ENCODE results near the gene ZNF346. TPM values are rescaled to one million over a fixed set of nuclear protein-coding genes. Genes with fewer than 3 reads are reported as not detected.

The ZNF346 gene
- total and polyA plus RNA-seq, 5 donors from 2014 or later, result 10.5 to 24.2 (median 15.3) TPM

DNA sequence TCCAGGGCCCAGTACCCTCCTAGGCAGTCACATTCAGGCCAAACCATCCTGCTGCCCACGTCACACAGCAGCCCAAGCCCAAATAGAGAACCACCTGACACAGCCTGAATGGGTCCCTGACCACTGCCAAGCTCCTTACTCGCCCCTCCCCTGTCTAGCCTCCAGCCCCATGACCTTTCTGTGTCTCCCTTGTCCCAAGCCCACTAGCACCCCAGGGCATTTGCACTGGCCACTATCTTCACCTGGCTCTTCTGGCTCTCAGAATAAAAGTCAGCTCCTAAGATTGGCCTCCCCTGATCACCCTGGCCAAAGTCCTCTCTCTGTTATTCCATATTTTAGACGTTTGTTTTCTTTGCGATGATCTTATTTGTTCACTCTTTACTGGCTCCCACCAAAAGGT lies 84.7 kb downstream of the ZNF346 start:
- Histone ChIP-seq H3K9me3 (ENCODE audit: control insufficient read depth in 2 of 2, low read length in 2 of 2) (no peaks in the 10 kb centered on the region), H3K4me3 (ENCODE audit: low read depth, low read length) (no peak overlapping the region), H3K27ac (ENCODE audit: insufficient read depth, low read length, poor library complexity, severe bottlenecking) (no peak overlapping the region), H3K4me1 (ENCODE audit: control insufficient read depth, insufficient read depth, low read length, poor library complexity, severe bottlenecking) (no peaks in the 10 kb centered on the region), H3K27me3 (ENCODE audit: control insufficient read depth, insufficient read depth, low read length) (no peaks in the 10 kb centered on the region), H3K36me3 (ENCODE audit: control insufficient read depth, insufficient read depth, low read length) (no peaks in the 10 kb centered on the region)
- no peak overlapping the region for H3K4me3 Mint-ChIP-seq
- DNase-seq, result no peak
- no peak for ATAC-seq (ENCODE audit: low read depth in 2 of 2)
- H3K27me3 Mint-ChIP-seq, result peaks cover 15% of the 10 kb centered on the region
- peak overlapping the region in 1 of 3 donors; percentile 80 for H3K27ac Mint-ChIP-seq
- peaks cover 0 to 4% (median 1%) of the 10 kb centered on the region in 4 donors for H3K4me1 Mint-ChIP-seq
- no peaks in the 10 kb centered on the region for H3K9me3 Mint-ChIP-seq
- H3K36me3 Mint-ChIP-seq, result no peaks in the 10 kb centered on the region

DNA sequence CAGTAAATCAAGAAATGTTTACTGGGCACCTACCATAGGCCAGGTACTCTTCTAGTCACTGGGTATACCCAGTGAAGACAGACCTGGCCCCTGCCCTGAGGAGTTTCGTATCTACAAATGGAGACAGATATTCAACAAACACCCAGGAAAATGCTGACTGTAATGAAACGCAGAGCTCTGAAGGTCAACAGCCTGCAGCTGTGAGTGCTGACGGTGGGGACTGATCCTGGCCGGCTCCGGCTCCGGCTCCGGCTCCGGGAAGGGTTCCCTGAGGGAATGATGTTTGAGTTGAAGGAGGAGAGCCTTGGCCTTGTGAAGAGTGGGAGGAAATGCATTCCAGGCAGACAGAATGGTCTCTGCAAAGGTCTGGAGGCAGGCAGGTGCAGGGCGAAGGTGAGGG lies 87.3 kb downstream of the ZNF346 start:
- no peaks in the 10 kb centered on the region for H3K36me3 ChIP-seq (ENCODE audit: control insufficient read depth, insufficient read depth, low read length)
- DNase-seq (no peak), ATAC-seq (ENCODE audit: low read depth in 2 of 2) (no peak)
- H3K4me1 ChIP-seq (ENCODE audit: control insufficient read depth, insufficient read depth, low read length, poor library complexity, severe bottlenecking), result no peaks in the 10 kb centered on the region
- H3K9me3 ChIP-seq (ENCODE audit: control insufficient read depth in 2 of 2, low read length in 2 of 2), result no peaks in the 10 kb centered on the region
- no peak overlapping the region for H3K27ac ChIP-seq (ENCODE audit: insufficient read depth, low read length, poor library complexity, severe bottlenecking)
- Mint-ChIP-seq H3K27me3 (peaks cover 12% of the 10 kb centered on the region), H3K9me3 (no peaks in the 10 kb centered on the region), H3K4me3 (no peak overlapping the region), H3K36me3 (no peaks in the 10 kb centered on the region), H3K27ac (no peak overlapping the region), H3K4me1 (peaks cover 5 to 12% (median 7%) of the 10 kb centered on the region in 4 donors)
- H3K27me3 ChIP-seq (ENCODE audit: control insufficient read depth, insufficient read depth, low read length), result no peaks in the 10 kb centered on the region
- H3K4me3 ChIP-seq (ENCODE audit: low read depth, low read length), result no peak overlapping the region

DNA sequence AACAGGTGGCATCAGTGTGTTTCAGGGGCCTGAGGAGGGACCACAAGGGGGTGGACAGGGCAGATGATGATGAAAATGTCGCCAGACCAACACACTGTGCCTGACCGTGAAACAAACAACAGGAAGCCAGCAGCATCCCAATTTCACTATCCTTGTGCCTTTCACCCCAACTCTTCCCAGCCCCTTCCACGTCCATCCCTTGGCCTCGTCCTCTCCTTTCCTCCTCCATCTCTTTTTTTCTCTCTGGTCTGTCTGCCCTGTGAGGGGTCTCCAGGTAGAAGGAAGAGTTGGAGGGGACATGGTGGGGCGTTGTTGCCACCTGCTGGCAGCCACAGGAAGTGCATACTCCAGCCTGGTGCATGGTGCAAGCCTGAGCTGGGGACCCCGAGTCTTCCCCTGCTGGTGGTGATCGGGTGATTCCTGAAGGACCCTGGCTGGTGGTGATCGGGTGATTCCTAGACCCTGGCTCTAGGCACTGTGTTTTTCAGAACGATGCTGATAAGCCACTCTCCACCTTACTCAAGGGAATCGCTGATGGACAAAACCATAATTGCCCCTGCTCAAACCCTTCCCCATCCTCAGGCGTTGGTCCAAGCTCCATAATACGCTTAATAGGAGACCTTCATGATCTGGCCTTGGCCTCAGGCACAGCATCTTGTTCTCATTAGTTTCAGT lies 89.4 kb downstream of the ZNF346 start:
- H3K27me3 ChIP-seq (ENCODE audit: control insufficient read depth, insufficient read depth, low read length), result no peaks in the 10 kb centered on the region
- Mint-ChIP-seq H3K4me3 (no peak overlapping the region), H3K9me3 (no peaks in the 10 kb centered on the region), H3K36me3 (no peaks in the 10 kb centered on the region), H3K4me1 (peaks cover 5 to 22% (median 15%) of the 10 kb centered on the region in 4 donors), H3K27me3 (peaks cover 12% of the 10 kb centered on the region), H3K27ac (no peak overlapping the region)
- no peak overlapping the region for H3K27ac ChIP-seq (ENCODE audit: insufficient read depth, low read length, poor library complexity, severe bottlenecking)
- no peaks in the 10 kb centered on the region for H3K9me3 ChIP-seq (ENCODE audit: control insufficient read depth in 2 of 2, low read length in 2 of 2)
- peaks cover 9% of the 10 kb centered on the region for H3K4me1 ChIP-seq (ENCODE audit: control insufficient read depth, insufficient read depth, low read length, poor library complexity, severe bottlenecking)
- peak; percentile 42 to 53 for ATAC-seq (ENCODE audit: low read depth in 2 of 2)
- no peak overlapping the region for H3K4me3 ChIP-seq (ENCODE audit: low read depth, low read length)
- no peaks in the 10 kb centered on the region for H3K36me3 ChIP-seq (ENCODE audit: control insufficient read depth, insufficient read depth, low read length)
- DNase-seq, result peak; percentile 45 to 50 (median 50)

DNA sequence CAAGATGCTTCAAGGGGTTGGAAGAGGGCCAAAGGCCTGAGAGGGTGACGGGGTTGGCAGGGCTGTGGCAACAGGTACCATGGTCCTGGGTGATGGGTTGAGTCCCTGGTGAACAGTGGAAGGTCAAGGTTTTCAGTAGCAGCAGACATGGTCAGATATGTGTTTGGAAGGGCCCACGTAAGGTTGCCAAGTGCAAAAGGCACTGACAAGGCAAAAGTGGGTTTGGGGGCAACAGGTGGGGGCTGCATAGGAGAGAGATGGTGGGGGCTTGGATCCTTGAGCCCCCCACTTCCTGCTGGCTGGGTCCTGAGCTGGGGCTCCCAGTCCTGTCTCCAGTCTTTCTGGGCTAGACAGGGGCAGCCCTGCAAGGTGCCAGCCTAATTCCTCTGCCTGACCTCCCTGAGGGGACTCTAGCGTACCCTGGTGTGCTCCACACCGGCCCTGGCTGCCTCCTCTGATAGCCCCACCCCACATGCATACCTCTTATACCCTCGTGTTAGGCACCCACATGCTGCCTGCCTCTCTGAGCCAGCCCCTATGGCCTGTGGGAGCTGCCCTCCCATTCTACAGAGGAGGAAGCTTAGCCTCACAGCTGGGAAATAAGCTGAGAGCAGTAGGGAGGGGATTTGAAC lies 90.2 kb downstream of the ZNF346 start:
- ATAC-seq (ENCODE audit: low read depth in 2 of 2) (no peak), DNase-seq (no peak)
- Histone ChIP-seq H3K9me3 (ENCODE audit: control insufficient read depth in 2 of 2, low read length in 2 of 2) (no peaks in the 10 kb centered on the region), H3K4me1 (ENCODE audit: control insufficient read depth, insufficient read depth, low read length, poor library complexity, severe bottlenecking) (peaks cover 12% of the 10 kb centered on the region), H3K27ac (ENCODE audit: insufficient read depth, low read length, poor library complexity, severe bottlenecking) (no peak overlapping the region), H3K4me3 (ENCODE audit: low read depth, low read length) (no peak overlapping the region), H3K36me3 (ENCODE audit: control insufficient read depth, insufficient read depth, low read length) (no peaks in the 10 kb centered on the region), H3K27me3 (ENCODE audit: control insufficient read depth, insufficient read depth, low read length) (no peaks in the 10 kb centered on the region)
- Mint-ChIP-seq H3K4me3 (no peak overlapping the region), H3K36me3 (no peaks in the 10 kb centered on the region), H3K27me3 (peaks cover 6% of the 10 kb centered on the region), H3K4me1 (peaks cover 5 to 27% (median 18%) of the 10 kb centered on the region in 4 donors), H3K27ac (no peak overlapping the region), H3K9me3 (no peaks in the 10 kb centered on the region)

DNA sequence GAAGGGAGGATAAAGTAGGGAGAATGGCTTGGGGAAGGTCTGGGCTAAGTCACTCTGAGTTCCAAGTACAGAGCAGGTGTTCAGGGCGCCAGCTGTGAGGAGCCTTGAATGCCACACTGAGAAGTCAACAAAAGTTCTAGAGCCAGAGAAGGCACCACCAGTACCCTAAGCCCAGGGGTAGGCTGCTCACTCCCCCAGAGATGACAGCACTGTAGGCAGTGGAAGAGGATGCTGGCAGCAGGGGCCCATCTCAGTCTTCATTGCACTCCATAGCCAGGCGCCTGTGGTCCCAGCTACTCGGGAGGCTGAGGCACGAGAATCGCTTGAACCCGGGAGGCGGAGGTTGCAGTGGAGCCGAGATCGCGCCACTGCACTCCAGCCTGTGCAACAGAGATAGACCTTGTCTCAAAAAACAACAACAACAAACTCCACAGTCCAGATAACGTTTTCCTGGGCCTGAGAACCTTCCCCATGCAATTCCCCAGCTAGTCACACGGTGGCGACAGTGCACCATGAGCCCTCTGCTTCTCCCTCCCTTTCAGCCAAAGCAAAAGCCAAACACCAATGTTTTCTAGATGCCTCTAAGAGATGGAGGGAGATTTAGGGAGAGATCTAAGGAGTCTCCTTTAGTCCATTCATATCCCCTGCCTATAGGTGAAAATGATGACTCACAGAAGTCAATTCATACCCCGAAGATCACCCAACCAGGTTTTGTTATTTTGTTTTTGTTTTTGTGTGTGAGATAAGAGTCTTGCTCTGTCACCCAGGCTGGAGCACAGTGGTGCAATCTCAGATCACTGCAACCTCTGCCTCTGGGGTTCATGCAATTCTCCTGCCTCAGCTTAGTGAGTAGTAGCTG lies 91.3 kb downstream of the ZNF346 start:
- peak; percentile 54 to 56 for ATAC-seq (ENCODE audit: low read depth in 2 of 2)
- peak overlapping the region in 1 of 3 donors; percentile 64 for H3K27ac Mint-ChIP-seq
- peak overlapping the region in 1 of 4 donors; percentile 13 for H3K4me3 Mint-ChIP-seq
- peak; percentile 60 to 79 (median 79) for DNase-seq
- H3K4me3 ChIP-seq (ENCODE audit: low read depth, low read length), result no peak overlapping the region
- no peaks in the 10 kb centered on the region for H3K36me3 Mint-ChIP-seq
- H3K27me3 Mint-ChIP-seq, result peaks cover 6% of the 10 kb centered on the region
- H3K36me3 ChIP-seq (ENCODE audit: control insufficient read depth, insufficient read depth, low read length), result no peaks in the 10 kb centered on the region
- no peaks in the 10 kb centered on the region for H3K9me3 Mint-ChIP-seq
- peaks cover 5 to 27% (median 18%) of the 10 kb centered on the region in 4 donors for H3K4me1 Mint-ChIP-seq
- no peaks in the 10 kb centered on the region for H3K27me3 ChIP-seq (ENCODE audit: control insufficient read depth, insufficient read depth, low read length)
- H3K4me1 ChIP-seq (ENCODE audit: control insufficient read depth, insufficient read depth, low read length, poor library complexity, severe bottlenecking), result peaks cover 12% of the 10 kb centered on the region
- no peaks in the 10 kb centered on the region for H3K9me3 ChIP-seq (ENCODE audit: control insufficient read depth in 2 of 2, low read length in 2 of 2)
- no peak overlapping the region for H3K27ac ChIP-seq (ENCODE audit: insufficient read depth, low read length, poor library complexity, severe bottlenecking)

DNA sequence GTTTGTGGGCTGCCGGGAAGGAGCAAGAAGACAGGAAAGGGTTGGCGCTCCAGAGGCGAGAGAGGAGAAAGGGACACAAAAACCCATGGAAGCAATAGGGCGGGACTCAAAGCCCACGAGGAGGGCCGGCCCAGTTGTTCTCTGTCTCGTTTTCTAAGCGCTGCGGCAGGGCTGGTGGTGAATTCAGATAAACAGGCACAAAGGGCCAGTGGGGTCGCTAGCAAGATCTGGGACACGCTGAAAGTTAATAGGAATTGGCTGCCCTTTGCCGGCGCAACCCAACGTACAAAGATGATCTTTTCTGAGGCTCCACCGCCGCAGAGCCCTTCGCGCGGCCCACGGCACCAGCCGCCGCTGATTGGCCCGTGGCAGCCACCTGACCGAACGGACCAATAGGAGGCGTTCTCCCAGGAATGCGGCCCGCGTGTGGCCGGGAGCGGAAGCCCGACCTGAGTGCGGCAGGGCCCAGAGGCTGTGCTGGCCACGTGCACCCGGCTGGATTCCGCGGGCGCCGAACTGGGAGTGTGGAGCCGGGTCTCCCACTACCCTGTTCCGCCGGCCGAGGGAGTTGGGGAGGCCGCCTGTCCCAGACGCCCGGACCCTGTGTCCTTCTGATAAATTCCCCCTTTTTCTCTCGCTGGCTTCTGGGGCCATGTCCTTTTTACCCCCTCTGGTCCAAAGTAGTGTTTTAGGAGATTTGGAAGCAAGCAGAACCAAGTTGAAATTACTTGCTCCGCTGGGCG lies 94.3 kb downstream of the ZNF346 start:
- H3K27ac Mint-ChIP-seq, result peak overlapping the region; percentile 74 to 86 (median 82)

DNA sequence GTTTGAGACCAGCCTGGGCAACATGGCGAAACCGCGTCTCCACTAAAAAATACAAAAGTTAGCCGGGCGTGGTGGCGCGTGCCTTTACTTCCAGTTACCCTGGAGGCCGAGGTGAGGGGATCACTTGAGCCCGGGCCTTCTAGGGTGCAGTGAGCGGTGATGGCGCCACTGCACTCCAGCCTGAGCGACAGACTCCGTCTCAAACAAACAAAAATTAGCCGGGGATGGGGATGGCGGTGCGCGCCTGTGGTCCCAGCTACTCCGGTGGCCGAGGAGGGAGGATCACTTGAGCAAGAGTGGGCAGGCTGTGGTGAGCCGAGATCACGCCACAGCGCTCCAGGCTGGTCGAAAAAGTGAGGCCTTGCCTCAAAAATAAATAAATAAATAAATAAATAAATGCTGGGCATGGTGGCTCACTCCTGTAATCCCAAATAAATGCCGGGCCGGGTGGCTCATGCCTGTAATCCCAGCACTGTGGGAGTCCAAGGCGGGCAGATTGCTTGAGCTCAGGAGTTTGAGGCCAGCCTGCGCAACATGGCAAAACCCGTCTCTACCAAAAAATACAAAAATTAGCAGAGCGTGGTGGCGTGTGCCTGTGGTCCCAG lies 95.0 kb downstream of the ZNF346 start:
- Histone ChIP-seq H3K4me3 (ENCODE audit: low read depth, low read length) (no peak overlapping the region), H3K27me3 (ENCODE audit: control insufficient read depth, insufficient read depth, low read length) (no peaks in the 10 kb centered on the region), H3K4me1 (ENCODE audit: control insufficient read depth, insufficient read depth, low read length, poor library complexity, severe bottlenecking) (peaks cover 12% of the 10 kb centered on the region), H3K27ac (ENCODE audit: insufficient read depth, low read length, poor library complexity, severe bottlenecking) (no peak overlapping the region), H3K9me3 (ENCODE audit: control insufficient read depth in 2 of 2, low read length in 2 of 2) (no peaks in the 10 kb centered on the region), H3K36me3 (ENCODE audit: control insufficient read depth, insufficient read depth, low read length) (no peaks in the 10 kb centered on the region)
- H3K9me3 Mint-ChIP-seq, result peaks cover 0 to 2% (median 0%) of the 10 kb centered on the region in 7 donors
- no peaks in the 10 kb centered on the region for H3K36me3 Mint-ChIP-seq
- ATAC-seq (ENCODE audit: low read depth in 2 of 2) (no peak), DNase-seq (no peak)
- H3K27ac Mint-ChIP-seq, result peak overlapping the region in 1 of 3 donors; percentile 86
- peaks cover 5 to 27% (median 16%) of the 10 kb centered on the region in 4 donors for H3K4me1 Mint-ChIP-seq
- peak overlapping the region in 2 of 4 donors; percentile 59 to 76 for H3K4me3 Mint-ChIP-seq
- H3K27me3 Mint-ChIP-seq, result no peaks in the 10 kb centered on the region

More for the DNA sequence above, 94.3 kb downstream of the ZNF346 start:
- H3K4me3 ChIP-seq (ENCODE audit: low read depth, low read length), result peak overlapping the region; percentile 2
- no peaks in the 10 kb centered on the region for H3K36me3 Mint-ChIP-seq
- H3K4me1 Mint-ChIP-seq, result peaks cover 5 to 27% (median 17%) of the 10 kb centered on the region in 4 donors
- no peaks in the 10 kb centered on the region for H3K9me3 ChIP-seq (ENCODE audit: control insufficient read depth in 2 of 2, low read length in 2 of 2)
- H3K4me3 Mint-ChIP-seq, result peak overlapping the region; percentile 61 to 76 (median 68)
- peaks cover 12% of the 10 kb centered on the region for H3K4me1 ChIP-seq (ENCODE audit: control insufficient read depth, insufficient read depth, low read length, poor library complexity, severe bottlenecking)
- H3K36me3 ChIP-seq (ENCODE audit: control insufficient read depth, insufficient read depth, low read length), result no peaks in the 10 kb centered on the region
- H3K27ac ChIP-seq (ENCODE audit: insufficient read depth, low read length, poor library complexity, severe bottlenecking), result no peak overlapping the region
- DNase-seq, result peak; percentile 73 to 89 (median 80)
- peak; percentile 92 to 93 for ATAC-seq (ENCODE audit: low read depth in 2 of 2)
- no peaks in the 10 kb centered on the region for H3K9me3 Mint-ChIP-seq
- no peaks in the 10 kb centered on the region for H3K27me3 ChIP-seq (ENCODE audit: control insufficient read depth, insufficient read depth, low read length)
- no peaks in the 10 kb centered on the region for H3K27me3 Mint-ChIP-seq

All from CD4-positive, CD25-positive, alpha-beta regulatory T cell (primary cell).